ENCODE results near the gene TRIM71.

GRCh38 chr3:32844914-32845313 lies 27.1 kb downstream of the TRIM71 start:
- TF ChIP-seq CTCF (IDR thresholded peaks at IDR 0.05) (no peak), REST (IDR thresholded peaks at IDR 0.05; ENCODE audit: insufficient read depth in 1 of 2, low read depth in 2 of 2, low read length in 1 of 2) (no peak)

Data from Panc1 (cell line).